Natural killer cell (primary cell): ENCODE data around the gene URB1. TPM values are rescaled to one million over a fixed set of nuclear protein-coding genes. Genes with fewer than 3 reads are reported as not detected.
"Not testable (repeated sequence)": the region's sequence is repeated elsewhere in the genome, so short reads cannot be mapped to it uniquely, and the experiment has no call there.

ENCODE experiments used
- ATAC-seq, 3 donors: fragments of 150-1000 bp in 2 of 3; fragments of 200-7000 bp in 1 of 3; cut with Tn5 transposase; 1 replicate in 1 of 3; 2 replicates in 2 of 3; pipeline ENCODE4 v1.10.0; 2021; ENCODE audit warnings: mild to moderate bottlenecking in 2 of 3, moderate library complexity in 2 of 3
- DNase-seq, 2 donors: peaks; one replicate each; pipeline versions ENCODE4 v3.0.0 to v3.0.0-alpha.2; 2013 to 2021; ENCODE audit warnings: mixed read lengths in 1 of 2
- H3K27ac ChIP-seq: one replicate; pipeline ENCODE4 v1.5.1; 2013; ENCODE audit warnings: mild to moderate bottlenecking, low read length
- H3K27me3 ChIP-seq: one replicate; pipeline ENCODE4 v1.6.1; 2013; ENCODE audit warnings: low read length; ENCODE audit not compliant: control insufficient read depth, insufficient read depth
- H3K36me3 ChIP-seq: one replicate; pipeline ENCODE4 v1.6.1; 2013; ENCODE audit warnings: low read length; ENCODE audit not compliant: control insufficient read depth, insufficient read depth
- H3K4me1 ChIP-seq: one replicate; pipeline ENCODE4 v1.6.1; 2013; ENCODE audit warnings: low read length; ENCODE audit not compliant: control insufficient read depth, insufficient read depth
- H3K4me3 ChIP-seq: one replicate; pipeline ENCODE4 v1.5.1; 2013; ENCODE audit warnings: low read length
- H3K9me3 ChIP-seq: one replicate; pipeline ENCODE4 v1.6.1; 2013; ENCODE audit warnings: low read length; ENCODE audit not compliant: control insufficient read depth, insufficient read depth
- H3K27ac Mint-ChIP-seq, 2 donors: one replicate each; pipeline ENCODE4 v1.8.0; 2022; ENCODE audit warnings: mild to moderate bottlenecking in 2 of 2, mixed read lengths in 2 of 2, moderate library complexity in 1 of 2
- H3K27me3 Mint-ChIP-seq, 2 donors: one replicate each; pipeline ENCODE4 v1.8.0; 2022; ENCODE audit warnings: low read depth in 2 of 2, mixed read lengths in 2 of 2
- H3K36me3 Mint-ChIP-seq: one replicate; pipeline ENCODE4 v1.8.0; 2022; ENCODE audit warnings: mixed read lengths
- H3K4me1 Mint-ChIP-seq, 2 donors: one replicate each; pipeline ENCODE4 v1.8.0; 2022; ENCODE audit warnings: mixed read lengths in 2 of 2
- H3K4me3 Mint-ChIP-seq: one replicate; pipeline ENCODE4 v1.8.0; 2022; ENCODE audit warnings: mild to moderate bottlenecking, moderate library complexity, mixed read lengths
- H3K9me3 Mint-ChIP-seq, 2 donors: one replicate each; pipeline ENCODE4 v1.8.0; 2022; ENCODE audit warnings: mixed read lengths in 2 of 2
- CTCF ChIP-seq: fragments of 200-600 bp; IDR thresholded peaks from one replicate; pipeline ENCODE4 v1.8.0; 2022; ENCODE audit warnings: antibody characterized with exemption
- WGBS: methylation state at CpG from one replicate; pipeline ENCODE4 v1.1.7; 2013; ENCODE audit warnings: missing lambda C conversion rate; ENCODE audit not compliant: insufficient coverage; 5-methylcytosine and 5-hydroxymethylcytosine counted together
- intact Hi-C: fragments of 100-400 bp; cut with micrococcal nuclease; formaldehyde crosslinking; loops from one replicate; pipeline ENCODE4 v1.14.2; 2022
- total RNA-seq, 4 donors: library from RNA; stranded (reverse); fragments of 120-200 nt in 1 of 4; gene quantifications; one replicate each; pipeline versions ENCODE4 v1.2.3 to v1.2.4, GENCODE V29; 2013 to 2022

Gene URB1
- total RNA-seq, 3 donors from 2014 or later (not counting 1 experiment from before 2014, with no cell fraction given): 6.1 to 7.8 (median 7.5) TPM

- peaks cover 61% of the 10 kb centered on the region for H3K36me3 ChIP-seq
- ATAC-seq (no peak), DNase-seq (no peak)
- no peak overlapping the region for H3K27ac ChIP-seq
- no peak overlapping the region for H3K4me3 Mint-ChIP-seq
- H3K9me3 ChIP-seq: no peaks in the 10 kb centered on the region
- no peak overlapping the region for H3K4me3 ChIP-seq
- no peak overlapping the region for H3K27ac Mint-ChIP-seq
- no peaks in the 10 kb centered on the region for H3K4me1 ChIP-seq
- no peaks in the 10 kb centered on the region for H3K4me1 Mint-ChIP-seq
- 96% methylated on average over 4 of the region's 6 CpGs for WGBS
- H3K27me3 ChIP-seq: no peaks in the 10 kb centered on the region
- no peak for TF ChIP-seq CTCF
- H3K36me3 Mint-ChIP-seq: peaks cover 9% of the 10 kb centered on the region
- no peaks in the 10 kb centered on the region for H3K9me3 Mint-ChIP-seq
- intact Hi-C loops: no loop called here
- H3K27me3 Mint-ChIP-seq: no peaks in the 10 kb centered on the region
Observed at GRCh38 chr21:32370998-32371766, 21.6 kb downstream of the URB1 start.

- H3K36me3 ChIP-seq: peaks cover 65% of the 10 kb centered on the region
- ATAC-seq, DNase-seq, H3K27ac ChIP-seq, H3K9me3 Mint-ChIP-seq, H3K4me3 Mint-ChIP-seq, H3K9me3 ChIP-seq, H3K27me3 ChIP-seq, H3K4me3 ChIP-seq, H3K27me3 Mint-ChIP-seq, H3K4me1 ChIP-seq, H3K36me3 Mint-ChIP-seq, H3K27ac Mint-ChIP-seq, H3K4me1 Mint-ChIP-seq, intact Hi-C loops: not testable (repeated sequence)
- WGBS: 93% methylated on average over 1 of the region's 1 CpG
Observed at GRCh38 chr21:32368961-32369360, 23.9 kb downstream of the URB1 start.

GRCh38 chr21:32368386-32368785, 24.4 kb downstream of the URB1 start:
- no peaks in the 10 kb centered on the region for H3K9me3 ChIP-seq
- peaks cover 66% of the 10 kb centered on the region for H3K36me3 ChIP-seq
- DNase-seq (no peak), ATAC-seq (no peak)
- Mint-ChIP-seq H3K4me3 (no peak overlapping the region), H3K4me1 (no peaks in the 10 kb centered on the region), H3K36me3 (peaks cover 9% of the 10 kb centered on the region), H3K27ac (no peak overlapping the region), H3K9me3 (no peaks in the 10 kb centered on the region), H3K27me3 (no peaks in the 10 kb centered on the region)
- H3K27ac ChIP-seq: no peak overlapping the region
- intact Hi-C loops: no loop called here
- WGBS: 95% methylated on average over 9 of the region's 9 CpGs
- no peak for TF ChIP-seq CTCF
- no peak overlapping the region for H3K4me3 ChIP-seq
- no peaks in the 10 kb centered on the region for H3K4me1 ChIP-seq
- no peaks in the 10 kb centered on the region for H3K27me3 ChIP-seq

- Histone ChIP-seq H3K4me1 (no peaks in the 10 kb centered on the region), H3K4me3 (no peak overlapping the region), H3K27ac (no peak overlapping the region), H3K27me3 (no peaks in the 10 kb centered on the region), H3K9me3 (no peaks in the 10 kb centered on the region), H3K36me3 (peaks cover 64% of the 10 kb centered on the region)
- no peak for TF ChIP-seq CTCF
- Mint-ChIP-seq H3K27ac (no peak overlapping the region), H3K36me3 (peaks cover 9% of the 10 kb centered on the region), H3K4me1 (no peaks in the 10 kb centered on the region), H3K9me3 (no peaks in the 10 kb centered on the region), H3K27me3 (no peaks in the 10 kb centered on the region), H3K4me3 (no peak overlapping the region)
- WGBS: 100% methylated on average over 1 of the region's 1 CpG
- no peak for DNase-seq
- intact Hi-C loops: no loop called here
- no peak for ATAC-seq
Observed at GRCh38 chr21:32367158-32367557, 25.7 kb downstream of the URB1 start.
